Measurements from ENCODE around the gene ZFAND3.

ZFAND3 gene

DNA sequence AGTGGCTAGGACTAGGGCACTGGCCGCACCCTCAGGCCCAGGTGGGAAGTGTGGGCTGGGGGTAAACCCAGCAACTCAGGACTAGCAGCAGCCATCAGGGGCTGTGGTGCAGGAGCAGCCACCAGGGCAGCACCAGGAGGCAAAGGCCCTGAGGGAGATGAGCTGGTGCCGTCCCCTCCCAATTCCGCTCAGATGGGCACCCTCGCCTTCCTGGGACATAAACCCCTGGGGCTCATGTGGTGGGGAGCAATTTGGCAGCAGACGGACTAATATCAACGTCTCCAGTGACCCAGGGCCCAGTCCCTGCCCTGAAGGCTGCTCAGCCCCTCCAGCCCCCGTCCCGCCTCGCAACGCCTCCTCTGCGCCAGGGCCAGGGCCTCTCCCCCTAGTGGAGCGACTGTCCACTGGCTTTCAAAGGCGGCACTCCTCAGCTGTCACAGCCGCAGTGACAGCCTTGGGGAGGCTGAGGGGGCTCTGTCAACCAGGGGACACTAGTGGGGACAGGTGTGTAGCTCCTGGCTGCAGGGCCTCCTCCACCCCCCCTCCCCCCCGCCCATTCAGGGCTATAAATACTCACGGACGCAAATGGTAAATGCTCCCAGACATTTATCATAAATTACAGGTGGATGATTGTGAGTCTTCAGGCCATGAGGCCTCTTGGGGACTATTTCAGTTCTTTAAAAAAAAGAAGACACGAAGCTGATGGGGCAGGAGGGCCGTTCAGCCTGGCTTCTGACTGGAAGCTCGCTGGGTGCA is 349.9 kb downstream of the ZFAND3 start:
- no peak for DNase-seq (ENCODE audit: low read depth in 2 of 2)

DNA sequence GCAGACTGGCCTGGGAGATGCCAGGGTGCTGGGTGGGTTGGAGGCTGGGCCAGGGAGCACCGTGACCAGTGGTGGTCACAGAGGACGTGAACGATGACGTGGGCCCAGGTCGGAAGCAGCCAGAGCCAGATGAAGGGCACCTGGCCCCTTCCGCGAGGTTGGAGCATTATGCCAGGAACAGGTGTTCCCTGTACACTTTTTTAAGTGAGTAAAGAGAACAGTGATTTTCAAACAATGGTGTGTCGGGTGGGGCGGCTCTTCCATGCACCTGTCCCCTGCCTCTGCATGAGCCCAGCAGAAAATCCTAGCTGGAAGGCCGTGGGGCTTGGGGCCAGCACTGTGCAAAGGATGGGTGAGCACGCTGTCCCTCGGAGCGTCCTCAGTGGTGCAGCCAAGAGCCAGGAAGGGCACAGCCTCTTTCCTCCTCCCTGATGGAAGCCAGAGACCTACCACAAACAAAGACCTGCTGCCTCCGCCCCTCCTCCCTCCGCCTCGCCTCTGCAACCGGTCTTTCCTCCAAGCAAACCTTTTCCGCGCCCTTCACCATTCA is 350.5 kb downstream of the ZFAND3 start:
- DNase-seq (ENCODE audit: low read depth in 2 of 2): no peak

DNA sequence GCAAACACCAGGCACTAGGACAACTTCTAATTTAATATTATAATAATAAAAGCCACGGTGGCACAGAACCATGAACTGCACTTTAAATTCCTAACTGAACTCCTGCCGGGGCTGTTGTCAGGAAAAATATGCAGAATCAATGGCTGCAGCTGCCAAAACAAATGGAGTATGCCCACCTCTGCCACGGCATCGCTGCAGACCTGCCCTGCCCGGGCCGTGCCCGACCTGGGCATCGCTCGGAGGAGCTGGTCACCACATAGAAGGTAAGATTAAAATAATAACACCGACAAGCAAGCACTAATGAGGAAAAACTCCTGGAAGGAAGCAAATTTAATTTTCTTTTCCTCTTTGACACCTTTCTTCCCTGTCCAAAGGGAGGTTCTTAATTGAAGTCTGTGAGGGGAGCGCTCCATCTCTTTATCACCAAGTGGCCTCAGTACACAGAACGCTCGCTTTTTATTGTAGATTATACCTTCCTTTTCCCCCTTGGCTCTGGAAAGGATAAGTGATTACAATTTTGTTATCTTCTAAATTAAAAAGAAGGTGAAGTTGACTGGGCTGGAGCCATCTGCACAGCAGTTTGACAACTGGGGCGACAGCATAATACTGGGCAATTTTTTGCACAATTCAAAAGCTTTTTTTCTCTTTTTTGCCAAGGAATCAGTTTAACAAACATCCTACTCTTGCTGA is 351.3 kb downstream of the ZFAND3 start:
- DNase-seq (ENCODE audit: low read depth in 2 of 2): no peak

DNA sequence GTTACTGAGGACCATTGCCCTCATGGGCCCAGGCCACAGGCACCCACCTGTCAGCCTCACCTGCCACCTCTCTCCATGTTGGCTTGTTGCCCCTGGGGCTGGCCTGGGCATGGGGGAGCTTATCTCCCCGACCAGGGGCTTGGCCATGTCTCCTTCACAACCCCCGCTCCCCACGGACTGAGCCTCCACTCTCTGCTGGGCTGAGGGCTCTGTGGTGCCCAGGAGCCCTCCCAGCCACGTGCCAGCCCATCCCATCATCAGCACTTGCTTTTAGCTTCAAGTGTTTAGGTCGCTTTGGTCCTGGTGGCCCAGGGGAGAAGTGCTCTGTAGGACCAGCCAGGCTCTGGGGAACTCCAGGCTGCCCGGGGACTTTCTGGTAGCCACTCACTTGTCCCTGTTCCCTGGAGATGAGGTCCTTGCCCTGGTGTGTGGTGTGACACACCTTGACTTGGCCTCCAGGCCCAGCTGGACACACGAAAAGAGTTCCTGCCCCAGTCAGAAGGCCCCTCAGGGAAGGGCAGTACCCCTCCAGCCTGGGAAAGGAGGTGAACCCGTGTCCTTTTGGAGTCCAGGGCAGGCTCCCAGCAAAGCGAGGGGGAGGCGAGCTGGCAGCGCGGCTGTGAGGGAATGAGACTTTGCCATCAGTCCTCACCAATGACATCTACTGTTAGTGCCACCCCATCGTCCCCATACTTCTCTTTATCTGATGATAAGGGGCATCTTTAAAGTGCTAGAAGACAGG is 352.6 kb downstream of the ZFAND3 start:
- DNase-seq (ENCODE audit: low read depth in 2 of 2): no peak

DNA sequence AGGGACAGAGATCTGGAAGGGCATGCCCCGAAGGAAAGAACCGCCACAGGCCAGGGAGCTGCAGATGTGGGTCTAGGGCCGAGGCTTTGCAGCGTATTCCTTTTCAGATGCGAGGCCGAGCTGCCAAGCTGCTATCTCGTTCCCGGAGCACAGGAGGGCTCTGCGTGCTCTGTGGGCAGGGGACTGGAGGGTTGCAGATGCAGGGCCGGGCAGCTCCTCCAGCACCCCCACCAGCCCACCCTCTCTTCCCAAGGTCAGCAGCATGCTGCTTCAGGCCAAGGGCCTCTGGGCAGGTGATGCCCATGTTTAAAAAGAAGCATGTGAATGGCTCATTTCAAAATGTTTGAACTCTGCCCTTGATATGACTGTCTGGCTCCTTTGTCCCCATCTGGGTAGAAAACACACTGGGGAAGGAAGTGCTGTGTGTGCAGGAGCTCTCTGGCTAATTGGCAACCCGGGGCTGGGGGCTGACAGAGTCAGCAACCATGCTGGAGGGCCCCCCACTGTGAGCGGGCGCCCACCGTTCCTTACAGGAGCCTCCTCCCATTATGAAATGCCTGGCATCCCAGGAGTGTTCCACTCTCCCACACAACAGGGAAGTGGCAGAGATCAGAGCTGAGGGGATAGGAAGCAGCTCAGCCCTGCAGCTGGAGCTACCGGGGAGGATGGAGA is 353.3 kb downstream of the ZFAND3 start:
- no peak for DNase-seq (ENCODE audit: low read depth in 2 of 2)

DNA sequence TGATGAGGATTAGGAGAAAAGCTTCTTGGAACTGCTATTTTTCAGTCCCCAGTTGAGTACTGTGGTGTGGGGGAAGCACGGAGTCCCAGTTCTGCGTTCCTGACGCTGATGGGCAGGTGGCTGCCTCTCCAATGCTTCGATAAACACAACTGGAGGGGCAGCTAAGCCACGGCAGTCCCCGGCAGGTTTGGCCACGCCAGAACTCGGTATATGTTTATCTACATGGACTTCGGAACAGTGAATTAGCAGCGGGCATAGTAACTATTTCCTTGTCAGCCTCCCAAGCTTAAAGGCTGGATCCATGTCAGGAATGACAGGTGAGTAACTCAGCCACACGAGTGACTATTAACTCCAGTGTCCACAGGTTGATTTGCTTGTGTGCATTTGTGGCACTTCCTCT is 354.4 kb downstream of the ZFAND3 start:
- DNase-seq (ENCODE audit: low read depth in 2 of 2): no peak

DNA sequence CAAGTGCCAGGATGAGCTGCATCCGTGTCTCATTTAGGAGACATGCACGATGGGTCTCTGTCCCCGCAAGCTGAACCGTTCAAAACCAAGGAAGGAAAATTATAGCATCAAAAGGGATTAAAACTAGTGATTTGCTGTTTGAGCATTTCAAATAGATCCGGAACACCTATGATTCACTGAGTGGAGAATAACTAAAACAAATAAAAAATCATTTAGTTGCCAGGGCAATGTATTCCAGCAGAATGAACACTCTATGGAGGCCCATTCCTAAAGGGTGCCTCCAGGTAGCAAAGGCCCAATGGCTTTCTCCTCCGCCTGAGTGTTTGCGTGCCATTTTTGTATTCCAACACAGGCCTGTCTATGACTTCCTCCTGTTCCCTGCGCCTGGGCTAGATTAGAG is 354.8 kb downstream of the ZFAND3 start:
- no peak for DNase-seq (ENCODE audit: low read depth in 2 of 2)

DNA sequence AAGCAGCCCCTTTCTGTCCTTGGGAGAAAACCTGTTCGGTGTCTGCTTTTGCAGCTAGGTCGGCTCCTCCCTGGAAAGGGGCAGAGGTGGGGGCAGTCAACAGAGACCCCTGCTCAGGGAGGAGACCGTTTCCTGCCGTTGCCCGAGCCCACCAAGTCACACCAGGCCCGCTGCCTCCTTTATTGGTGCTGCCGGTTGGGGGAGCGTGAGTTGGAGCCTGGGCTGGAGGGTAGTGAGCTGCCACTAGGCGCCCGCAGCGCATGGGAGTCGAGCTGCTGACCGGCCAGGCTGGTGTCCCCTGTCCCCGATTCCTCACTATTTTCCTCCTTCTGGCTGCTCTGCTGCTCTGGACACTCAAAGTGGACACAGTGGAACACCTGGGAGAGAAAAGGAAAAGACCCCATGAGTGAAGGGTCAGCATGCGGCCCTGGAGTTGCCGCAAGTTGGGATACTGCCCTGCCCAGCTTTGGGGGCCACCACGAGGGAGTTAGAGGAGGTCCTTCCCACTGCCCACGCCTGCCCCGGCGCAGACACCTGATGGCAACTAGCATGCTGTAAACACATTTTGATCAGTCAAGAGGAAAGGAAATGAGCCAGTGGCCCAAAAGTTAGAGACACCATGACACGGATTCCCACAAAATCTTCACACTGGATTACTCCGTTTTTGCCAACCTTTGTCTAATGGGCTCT is 355.4 kb downstream of the ZFAND3 start:
- DNase-seq (ENCODE audit: low read depth in 2 of 2): no peak

DNA sequence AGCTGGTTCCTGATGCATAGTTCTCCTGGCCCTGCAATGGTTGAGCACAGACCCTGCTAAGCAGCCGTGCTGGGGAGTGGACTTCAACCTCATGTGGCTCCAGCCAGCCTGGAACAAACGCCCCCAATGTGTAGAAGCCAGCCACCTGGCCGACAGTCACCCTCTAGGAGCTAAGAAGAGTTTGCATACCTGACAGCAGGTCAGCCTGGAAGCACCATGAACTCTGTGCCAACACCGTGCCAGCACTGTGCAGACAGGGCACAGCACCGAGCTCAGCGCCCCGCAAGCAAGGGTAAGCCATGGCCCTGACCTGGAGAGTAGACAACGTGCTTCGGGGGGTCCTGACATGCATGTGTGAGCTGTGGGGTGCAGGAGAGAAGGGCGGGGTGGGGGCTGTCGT is 356.3 kb downstream of the ZFAND3 start:
- no peak for DNase-seq (ENCODE audit: low read depth in 2 of 2)

DNA sequence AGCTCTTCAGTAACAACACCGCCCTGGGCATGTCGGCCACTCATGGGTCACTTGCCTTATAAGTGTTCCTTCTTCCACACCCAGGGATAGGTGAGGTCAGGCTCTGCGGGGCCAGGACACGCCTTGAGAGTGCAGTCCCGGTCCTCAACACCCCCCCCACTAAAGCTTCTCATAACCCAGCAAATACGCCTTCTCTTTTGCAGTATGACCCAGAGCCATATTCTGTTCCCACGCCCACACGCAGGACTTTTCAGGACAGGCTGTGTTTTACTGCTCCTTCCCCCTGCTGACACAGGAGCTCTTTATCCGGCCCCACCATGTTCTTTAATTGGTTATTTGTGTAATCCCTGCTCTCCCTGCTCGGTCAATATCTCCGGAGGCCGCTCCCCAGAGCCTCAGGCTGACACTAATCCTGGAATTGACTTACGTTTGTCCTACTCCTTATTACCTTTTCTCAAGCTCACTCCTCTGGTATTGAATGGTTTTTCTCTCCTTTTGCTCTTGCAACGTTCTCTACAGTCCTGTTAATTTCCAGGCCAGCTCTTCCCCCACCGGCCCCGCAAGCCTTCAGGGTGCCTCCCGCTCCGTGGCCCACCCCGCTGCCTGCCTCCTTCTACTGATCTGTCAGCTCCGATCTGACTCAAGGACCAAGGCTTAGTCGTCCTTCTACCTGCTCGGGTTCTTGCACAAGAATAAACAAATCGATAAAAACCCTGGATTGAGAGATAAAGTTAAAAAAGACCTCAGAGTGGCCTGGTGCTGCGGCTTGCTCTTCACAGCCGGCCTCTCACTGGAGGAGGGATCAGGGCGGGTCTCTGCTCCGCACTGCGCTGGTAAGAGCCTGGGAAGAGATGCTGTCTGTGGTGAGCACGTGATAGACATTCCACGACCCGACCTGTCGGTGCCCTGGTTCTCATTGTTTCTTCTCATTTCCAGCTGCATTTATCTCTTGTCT is 357.5 kb downstream of the ZFAND3 start:
- DNase-seq (ENCODE audit: low read depth in 2 of 2): no peak

DNA sequence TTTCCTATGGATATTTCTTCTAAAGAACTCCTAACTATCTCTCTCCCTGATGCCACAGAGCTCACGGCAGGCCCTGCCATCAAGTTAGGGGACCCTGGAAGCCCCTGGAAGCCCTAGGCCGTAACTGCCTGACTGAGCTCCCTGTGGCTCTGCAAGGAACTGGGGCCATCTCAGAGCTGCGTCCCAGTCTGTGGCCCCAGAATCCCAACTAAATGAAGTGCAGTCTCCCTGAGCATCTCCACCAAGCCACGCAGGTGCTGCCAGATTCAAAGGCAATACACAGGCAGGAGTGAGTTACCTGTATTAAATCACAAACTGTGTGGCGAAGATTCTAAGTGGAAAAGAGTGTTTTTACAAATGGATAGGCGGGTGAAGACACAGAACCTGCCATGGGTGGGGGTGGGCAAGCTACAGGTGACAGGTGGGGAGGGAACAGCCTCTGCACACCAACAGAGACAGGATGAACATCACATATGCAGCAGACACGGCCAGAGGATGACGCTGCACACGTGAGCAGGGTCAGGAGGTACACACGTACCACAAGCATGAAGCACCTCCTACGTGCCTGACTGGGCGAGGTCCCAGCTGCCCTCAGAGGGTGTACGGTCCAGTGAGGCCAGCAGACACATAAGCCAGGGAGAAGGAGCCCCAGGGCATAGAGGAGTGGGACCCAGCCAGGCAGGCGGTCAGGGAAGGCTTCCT is 358.5 kb downstream of the ZFAND3 start:
- no peak for DNase-seq (ENCODE audit: low read depth in 2 of 2)

DNA sequence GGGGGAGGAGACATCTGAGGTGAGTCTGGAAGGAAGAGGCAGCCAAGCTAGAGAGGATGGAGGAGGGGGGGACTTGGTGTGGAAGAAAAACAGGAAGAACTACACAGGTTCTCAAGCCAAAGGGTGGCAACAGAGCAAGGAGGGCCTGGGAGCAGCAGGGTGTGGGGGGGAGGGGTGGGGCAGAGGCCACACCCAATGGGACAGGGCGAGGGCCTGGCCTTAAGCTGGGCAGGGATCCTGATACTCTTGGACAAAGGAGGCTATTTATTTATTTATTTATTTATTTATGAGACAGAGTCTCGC is 359.0 kb downstream of the ZFAND3 start:
- no peak for DNase-seq (ENCODE audit: low read depth in 2 of 2)

DNA sequence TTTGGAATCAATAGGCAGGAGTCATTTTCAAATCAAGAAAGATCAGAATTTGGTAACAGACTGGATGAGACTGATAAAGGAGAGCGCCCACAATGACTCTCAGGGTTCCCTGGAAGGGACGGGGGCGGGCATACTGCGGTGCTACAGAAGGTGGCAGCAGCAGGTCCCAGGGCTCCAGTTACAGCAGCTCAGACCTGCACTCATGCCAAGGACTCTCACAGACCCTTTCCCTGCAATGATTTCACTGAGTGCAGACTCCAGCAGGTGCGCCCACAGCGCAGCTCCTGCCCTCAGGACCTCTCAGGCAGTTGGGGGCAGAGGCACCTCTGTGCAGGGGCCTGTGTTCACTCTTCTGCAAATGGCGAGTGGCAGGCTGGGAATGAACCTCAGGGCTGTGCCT is 359.8 kb downstream of the ZFAND3 start:
- DNase-seq (ENCODE audit: low read depth in 2 of 2): no peak

DNA sequence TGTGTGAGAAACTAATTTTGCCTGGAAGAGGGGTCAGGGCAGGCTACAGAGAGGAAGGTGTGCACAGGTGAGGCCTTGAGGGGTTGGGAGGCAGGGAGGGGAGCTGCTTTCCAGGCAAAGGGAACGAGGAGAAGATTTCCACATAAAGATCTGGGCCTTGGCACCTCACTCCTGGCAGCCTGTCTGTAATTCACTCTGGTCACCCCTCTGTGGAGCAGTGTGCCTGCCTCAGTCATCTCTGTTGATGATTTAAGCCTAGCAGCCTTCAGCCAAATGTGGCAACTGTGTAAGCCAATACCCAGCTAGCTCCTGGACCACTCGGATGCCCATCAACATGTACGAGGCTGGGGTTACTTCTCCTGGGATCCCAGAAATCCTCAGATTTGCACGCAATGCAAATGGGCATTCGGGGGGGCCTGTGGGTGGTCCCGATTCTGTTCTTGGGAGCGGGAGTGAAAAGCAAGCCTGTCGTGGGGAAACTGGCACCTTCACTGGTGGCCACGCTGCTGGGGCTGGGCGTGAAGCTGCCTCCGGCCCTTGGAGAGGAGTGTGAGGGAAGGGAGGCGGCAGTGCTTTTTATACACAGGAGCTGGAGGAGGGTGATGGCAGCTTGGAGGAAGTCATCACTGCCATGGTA is 360.4 kb downstream of the ZFAND3 start:
- no peak for DNase-seq (ENCODE audit: low read depth in 2 of 2)

DNA sequence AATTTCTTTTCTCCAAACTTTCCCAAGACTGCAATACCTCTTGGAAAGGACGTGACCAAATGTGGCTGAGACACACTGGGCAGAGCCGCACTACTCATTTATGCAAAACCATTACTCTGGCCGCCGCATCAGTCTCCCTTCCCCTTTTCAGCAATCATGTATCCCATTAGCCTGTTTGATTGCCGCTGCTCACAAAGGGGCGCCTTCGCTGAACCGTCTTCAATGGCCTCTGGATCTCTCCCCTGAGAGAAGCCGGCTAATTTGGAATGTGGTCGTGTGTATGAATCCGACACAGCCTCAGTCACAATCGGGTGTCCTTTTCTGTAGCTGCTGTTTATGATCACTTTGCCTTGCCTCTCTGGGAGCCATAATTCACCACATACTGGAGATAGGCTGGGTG is 361.1 kb downstream of the ZFAND3 start:
- no peak for DNase-seq (ENCODE audit: low read depth in 2 of 2)

DNA sequence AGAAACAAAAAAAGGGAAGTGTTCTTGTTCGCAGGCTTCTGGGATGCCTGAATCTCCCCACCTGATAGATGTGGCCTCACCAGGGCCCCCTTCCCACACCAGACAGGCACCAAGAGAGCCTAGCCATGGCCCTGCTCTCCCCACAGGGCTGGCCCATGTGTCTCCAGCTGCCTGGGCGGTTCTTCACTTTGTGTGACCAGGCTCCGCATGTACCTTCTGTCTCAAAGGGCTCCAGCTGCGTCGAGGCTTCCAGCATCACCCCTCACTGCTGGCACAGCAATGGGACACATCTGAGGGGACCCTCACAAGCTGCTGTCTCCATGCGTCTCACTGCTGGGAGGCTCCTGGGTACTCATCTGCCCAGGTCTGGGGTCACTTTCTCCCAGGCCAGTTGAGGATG is 362.9 kb downstream of the ZFAND3 start:
- DNase-seq (ENCODE audit: low read depth in 2 of 2): no peak

DNA sequence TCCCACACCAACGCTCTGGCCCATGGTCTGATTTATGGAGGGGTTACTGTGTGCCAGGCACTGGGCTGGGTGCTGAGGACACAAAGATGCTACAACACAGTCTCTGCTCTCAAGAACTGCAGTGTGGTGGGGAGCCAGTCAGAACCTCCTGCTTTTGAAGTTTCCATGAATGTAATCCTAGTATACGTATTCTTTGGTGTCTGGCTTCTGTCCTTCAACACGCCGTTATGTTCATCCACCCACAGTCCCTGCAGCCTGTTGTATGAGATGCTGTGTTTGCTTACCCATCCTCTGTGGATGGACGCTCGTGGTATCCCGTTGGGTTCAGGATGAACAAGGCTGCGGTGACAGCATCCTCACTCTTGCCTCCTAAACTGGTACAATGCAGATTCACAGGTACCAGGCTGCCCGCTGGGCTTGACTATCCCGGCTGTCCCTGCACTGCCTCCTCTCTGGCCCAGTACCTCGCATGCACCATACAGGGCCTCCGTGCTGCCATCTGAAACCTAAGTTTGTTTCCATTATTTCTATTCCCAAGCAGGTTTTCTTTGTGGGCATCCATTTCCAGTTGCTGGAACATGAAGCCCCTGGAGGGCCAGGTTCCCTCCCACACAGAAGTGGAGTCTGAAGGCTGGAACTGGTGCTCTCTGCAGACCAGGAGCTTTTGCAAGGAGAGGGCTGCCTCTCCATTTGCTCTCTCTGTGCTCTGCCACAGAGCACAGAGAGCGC is 364.5 kb downstream of the ZFAND3 start:
- no peak for DNase-seq (ENCODE audit: low read depth in 2 of 2)

DNA sequence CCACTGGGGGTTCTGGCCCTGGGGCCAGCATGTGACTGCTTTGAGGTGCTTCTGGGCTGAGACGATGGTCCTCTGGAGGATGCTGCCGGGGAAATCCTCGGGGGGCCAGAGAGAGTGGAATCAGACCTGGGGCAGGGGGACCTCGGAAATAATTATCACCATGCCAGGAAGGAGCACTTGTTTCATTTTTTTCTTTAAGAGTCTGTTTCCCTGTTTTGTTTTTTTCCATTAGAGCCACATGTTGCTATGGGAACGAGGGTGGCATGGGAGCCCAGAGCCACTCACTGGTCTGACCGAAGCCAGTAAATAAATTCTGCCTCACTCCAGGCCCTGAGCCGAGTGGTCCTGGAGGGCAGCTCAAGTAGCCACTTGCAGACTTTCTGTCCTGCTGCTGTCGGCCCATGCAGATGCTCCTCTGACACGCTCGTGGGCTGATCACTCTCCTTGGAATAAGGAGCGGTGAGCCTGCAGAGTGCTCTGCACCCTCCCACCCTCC is 365.1 kb downstream of the ZFAND3 start:
- DNase-seq (ENCODE audit: low read depth in 2 of 2): no peak
